HCT116 (cell line): Measurements from ENCODE around the gene SNX4. TPM values are rescaled to one million over a fixed set of nuclear protein-coding genes. Genes with fewer than 3 reads are reported as not detected.

Experiments
- ATAC-seq: fragments of 200-7000 bp; cut with Tn5 transposase; 2 replicates; pipeline ENCODE4 v1.9.1; 2020; ENCODE audit warnings: mild to moderate bottlenecking, moderate library complexity
- BruUV-seq: library from RNA; stranded (reverse); fragments of 400-500 nt; replicated peaks from 2 replicates; lab custom pipeline; 2021; lab: Mats Ljungman, UMichigan
- CTCF ChIA-PET: fragments of 300-600 bp; sonication (Branson Sonifier 250); formaldehyde crosslinking; loops from one replicate; lab custom pipeline; 2021; ENCODE audit warnings: antibody characterized with exemption; lab: Charles Lee
- POLR2A ChIA-PET: fragments of 300-600, 350-600 bp; sonication (Branson Sonifier 250); formaldehyde crosslinking; loops from one replicate; lab custom pipeline; 2021; ENCODE audit warnings: antibody characterized with exemption; lab: Charles Lee
- RAD21 ChIA-PET, 2 experiments: fragments of 300-600 bp; sonication (Branson Sonifier 250); formaldehyde crosslinking; loops; one replicate each; lab custom pipeline; 2023; ENCODE audit warnings: low total read pairs in 2 of 2; ENCODE audit not compliant: uncharacterized antibody in 2 of 2, unreplicated experiment in 2 of 2, low non-redundant PET in 1 of 2; lab: Charles Lee
- DNase-seq: peaks from one replicate; pipeline ENCODE4 v3.0.0-alpha.2; 2010; ENCODE audit warnings: low read depth, low spot score
- H2AFZ ChIP-seq: fragments of 200-600 bp; shearing (Covaris generic), sonication (generic); 2 replicates; pipeline ENCODE4 v1.6.1; 2017; ENCODE audit warnings: low read depth, mixed run types, mixed read lengths, antibody characterized with exemption, low read length; ENCODE audit not compliant: poor library complexity, severe bottlenecking
- H3K27ac ChIP-seq: 2 replicates; pipeline ENCODE4 v1.5.1; 2012; ENCODE audit warnings: low read depth, low read length
- H3K27me3 ChIP-seq: fragments of 200-600 bp; sonication (generic); 2 replicates; pipeline ENCODE4 v1.6.1; 2016; ENCODE audit warnings: mixed run types, low read length, mixed read lengths; ENCODE audit not compliant: insufficient read depth
- H3K36me3 ChIP-seq, 2 experiments: fragments of 200-500 bp in 1 of 2; fragments of 200-600 bp in 1 of 2; sonication (Bioruptor generic) in 1 of 2; sonication (generic) in 1 of 2; 2 replicates each; pipeline versions ENCODE4 v1.5.1 to v1.6.1; 2014 to 2016; ENCODE audit warnings: low read length in 2 of 2, inconsistent platforms in 1 of 2, mixed read lengths in 1 of 2, mixed run types in 1 of 2; ENCODE audit not compliant: insufficient read depth in 2 of 2, control insufficient read depth in 1 of 2
- H3K4me1 ChIP-seq, 2 experiments: fragments of 200-600 bp in 1 of 2; sonication (generic) in 1 of 2; 2 replicates each; pipeline versions ENCODE4 v1.5.1 to v1.6.1; 2012 to 2017; ENCODE audit warnings: low read length in 2 of 2, inconsistent platforms in 1 of 2, mild to moderate bottlenecking in 1 of 2, mixed read lengths in 1 of 2, mixed run types in 1 of 2, moderate library complexity in 1 of 2; ENCODE audit not compliant: insufficient read depth in 2 of 2, control insufficient read depth in 1 of 2
- H3K4me2 ChIP-seq: fragments of 200-600 bp; sonication (generic); 2 replicates; pipeline ENCODE4 v1.6.1; 2017; ENCODE audit warnings: mixed run types, low read length, mixed read lengths
- H3K4me3 ChIP-seq, 2 experiments: fragments of 200-600 bp in 1 of 2; sonication (generic) in 1 of 2; replicated peaks in 1 of 2; 2 replicates each; pipeline ENCODE4 v1.5.1; 2011 to 2016; ENCODE audit warnings: low read length in 2 of 2, control low read depth in 1 of 2, low read depth in 1 of 2, mild to moderate bottlenecking in 1 of 2, mixed read lengths in 1 of 2, mixed run types in 1 of 2
- H3K79me2 ChIP-seq: fragments of 200-600 bp; sonication (generic); 2 replicates; pipeline ENCODE4 v1.6.1; 2017; ENCODE audit warnings: mild to moderate bottlenecking, mixed run types, low read length, moderate library complexity, mixed read lengths; ENCODE audit not compliant: insufficient read depth
- H3K9ac ChIP-seq: fragments of 200-600 bp; sonication (generic); 2 replicates; pipeline ENCODE4 v1.6.1; 2016; ENCODE audit warnings: low read length, mixed read lengths
- H3K9me2 ChIP-seq: fragments of 200-600 bp; sonication (generic), shearing (Covaris generic); 2 replicates; pipeline ENCODE4 v1.6.1; 2017; ENCODE audit warnings: mixed run types, mild to moderate bottlenecking, moderate library complexity; ENCODE audit not compliant: insufficient read depth
- H3K9me3 ChIP-seq, 2 experiments: fragments of 200-500 bp in 1 of 2; fragments of 200-600 bp in 1 of 2; sonication (Bioruptor generic) in 1 of 2; sonication (generic) in 1 of 2; 2 replicates each; pipeline ENCODE4 v1.6.1; 2014 to 2017; ENCODE audit warnings: low read length in 2 of 2, mixed read lengths in 2 of 2, inconsistent platforms in 1 of 2, low read depth in 1 of 2, mild to moderate bottlenecking in 1 of 2, mixed run types in 1 of 2, moderate library complexity in 1 of 2; ENCODE audit not compliant: control insufficient read depth in 1 of 2, insufficient read depth in 1 of 2
- H4K20me1 ChIP-seq: fragments of 200-600 bp; sonication (generic), shearing (Covaris generic); 2 replicates; pipeline ENCODE4 v1.6.1; 2017; ENCODE audit warnings: mixed run types, mild to moderate bottlenecking, moderate library complexity; ENCODE audit not compliant: insufficient read depth
- ATF3 ChIP-seq: IDR thresholded peaks from 2 replicates; pipeline ENCODE4 v1.6.1; 2012
- CBX3 ChIP-seq: IDR thresholded peaks from 2 replicates; pipeline ENCODE4 v1.6.1; 2012; ENCODE audit warnings: low read depth
- CTCF ChIP-seq, 3 experiments: fragments of 200-600 bp in 1 of 3; sonication (generic) in 1 of 3; IDR thresholded peaks in 2 of 3; conservative IDR thresholded peaks in 1 of 3; 2 replicates each; pipeline ENCODE4 v1.5.1; 2012 to 2017; ENCODE audit warnings: low read depth in 2 of 3, low read length in 2 of 3, antibody characterized with exemption in 1 of 3, borderline replicate concordance in 1 of 3, control low read depth in 1 of 3, mild to moderate bottlenecking in 1 of 3, mixed read lengths in 1 of 3, mixed run types in 1 of 3, moderate library complexity in 1 of 3; ENCODE audit not compliant: insufficient read depth in 1 of 3
- ELF1 ChIP-seq: IDR thresholded peaks from 2 replicates; pipeline ENCODE4 v1.6.1; 2012; ENCODE audit warnings: low read depth, borderline replicate concordance
- EZH2 ChIP-seq: fragments of 200-600 bp; sonication (generic); IDR thresholded peaks from 2 replicates; pipeline ENCODE4 v1.6.1; 2017; ENCODE audit warnings: antibody characterized with exemption, mixed run types
- EZH2phosphoT487 ChIP-seq: fragments of 200-600 bp; IDR thresholded peaks from 2 replicates; pipeline ENCODE4 v1.6.1; 2018; ENCODE audit warnings: antibody characterized with exemption, borderline replicate concordance
- FOSL1 ChIP-seq: IDR thresholded peaks from 2 replicates; pipeline ENCODE4 v1.6.1; 2012; ENCODE audit warnings: low read depth
- JUND ChIP-seq: IDR thresholded peaks from 2 replicates; pipeline ENCODE4 v1.6.1; 2012
- POLR2A ChIP-seq: IDR thresholded peaks from 2 replicates; pipeline ENCODE4 v1.7.0; 2011; ENCODE audit warnings: borderline replicate concordance; ENCODE audit not compliant: insufficient read depth, insufficient read length; ENCODE audit errors: extremely low read depth
- RAD21 ChIP-seq: IDR thresholded peaks from 2 replicates; pipeline ENCODE4 v1.6.1; 2012; ENCODE audit warnings: low read depth, mild to moderate bottlenecking
- REST ChIP-seq: IDR thresholded peaks from 2 replicates; pipeline ENCODE4 v1.6.1; 2012; ENCODE audit warnings: low read depth
- SP1 ChIP-seq: IDR thresholded peaks from 2 replicates; pipeline ENCODE4 v1.6.1; 2012; ENCODE audit warnings: low read depth
- SRF ChIP-seq: IDR thresholded peaks from 2 replicates; pipeline ENCODE4 v1.6.1; 2012; ENCODE audit warnings: low read depth
- TCF7L2 ChIP-seq: IDR thresholded peaks from 2 replicates; pipeline ENCODE4 v1.7.0; 2011; ENCODE audit warnings: borderline replicate concordance, inconsistent platforms; ENCODE audit not compliant: insufficient read depth, insufficient read length; ENCODE audit errors: extremely low read depth
- YY1 ChIP-seq: IDR thresholded peaks from 2 replicates; pipeline ENCODE4 v1.6.1; 2011; ENCODE audit warnings: low read length, low read depth, moderate library complexity, mild to moderate bottlenecking; ENCODE audit not compliant: insufficient replicate concordance; ENCODE audit errors: extremely low read depth
- ZFX ChIP-seq: fragments of 450-650 bp; IDR thresholded peaks from 2 replicates; pipeline ENCODE4 v1.6.1; 2017
- intact Hi-C: fragments of 100-400 bp; cut with micrococcal nuclease; formaldehyde crosslinking; loops from 2 replicates; pipeline ENCODE4 v1.10.0; 2022
- total RNA-seq: library from RNA; stranded (reverse); gene quantifications from one replicate; pipeline ENCODE4 v1.2.1, GENCODE V29; 2021; ENCODE audit not compliant: unreplicated experiment

The SNX4 gene
- total RNA-seq, 1 experiment from 2014 or later, result 21.1 TPM

- intact Hi-C loops, result loop anchor here (5.0 kb wide), 1 partner anchor 672 kb away; no protein-coding TSS in a partner anchor
- H3K27ac ChIP-seq, result no peak overlapping the region
- no peaks in the 10 kb centered on the region for H3K79me2 ChIP-seq
- no peaks in the 10 kb centered on the region for H3K9me2 ChIP-seq
- RAD21 ChIA-PET, result no interaction called here
- H3K27me3 ChIP-seq, result no peaks in the 10 kb centered on the region
- CTCF ChIA-PET, result no interaction called here
- ATAC-seq (no peak), DNase-seq (no peak)
- H3K4me3 ChIP-seq, result no peak overlapping the region
- no peak overlapping the region for H3K4me2 ChIP-seq
- H3K9me3 ChIP-seq, result no peaks in the 10 kb centered on the region
- H3K4me1 ChIP-seq, result no peaks in the 10 kb centered on the region
- H2AFZ ChIP-seq, result no peak overlapping the region
- no peaks in the 10 kb centered on the region for H3K36me3 ChIP-seq
- no TSS peak for BruUV-seq
- H3K9ac ChIP-seq, result no peak overlapping the region
- no peaks in the 10 kb centered on the region for H4K20me1 ChIP-seq
- POLR2A ChIA-PET, result no interaction called here
- TF ChIP-seq FOSL1 (no peak), POLR2A (no peak), RAD21 (no peak), JUND (no peak)
- TF ChIP-seq, all 23 proteins: peak for 0
These were observed 85.4 kb downstream of the SNX4 start for GRCh38 chr3:125434582-125435011.

GRCh38 chr3:125433611-125434041 is 86.4 kb downstream of the SNX4 start:
- DNase-seq (no peak), ATAC-seq (no peak)
- Histone ChIP-seq H3K36me3 (no peaks in the 10 kb centered on the region), H3K4me3 (no peak overlapping the region), H3K27ac (no peak overlapping the region), H3K4me2 (no peak overlapping the region), H4K20me1 (no peaks in the 10 kb centered on the region), H3K27me3 (no peaks in the 10 kb centered on the region), H3K9me3 (no peaks in the 10 kb centered on the region), H2AFZ (no peak overlapping the region), H3K79me2 (no peaks in the 10 kb centered on the region), H3K4me1 (no peaks in the 10 kb centered on the region), H3K9me2 (no peaks in the 10 kb centered on the region), H3K9ac (no peak overlapping the region)
- BruUV-seq, result no TSS peak
- ChIA-PET CTCF (no interaction called here), POLR2A (no interaction called here), RAD21 (interaction anchor here in 1 of 2 experiments (0.6 kb wide), 1 partner anchor 222 kb away, joined by 3 read pairs; no protein-coding TSS in a partner anchor)
- intact Hi-C loops, result no loop called here
- no peak for TF ChIP-seq ZFX
- no peak for TF ChIP-seq TCF7L2
- no peak for TF ChIP-seq ATF3
- TF ChIP-seq EZH2, result no peak
- no peak for TF ChIP-seq EZH2phosphoT487
- no peak for TF ChIP-seq FOSL1
- no peak for TF ChIP-seq JUND
- TF ChIP-seq CTCF (IDR thresholded peaks at IDR 0.05 in 2 of 3, conservative IDR thresholded peaks at IDR 0.05 in 1 of 3; ENCODE audit: borderline replicate concordance in 1 of 3, insufficient read depth in 1 of 3, low read depth in 2 of 3, low read length in 2 of 3), result no peak
- no peak for TF ChIP-seq ELF1
- no peak for TF ChIP-seq REST
- TF ChIP-seq YY1, result no peak
- no peak for TF ChIP-seq SRF
- TF ChIP-seq CBX3, result no peak
- no peak for TF ChIP-seq SP1
